GM12873 (cell line): ENCODE results near the gene CTNNBIP1.

Source experiments
- CTCF ChIP-seq: IDR thresholded peaks from 2 replicates; pipeline ENCODE4 v1.5.1; 2012; ENCODE audit warnings: low read depth, mild to moderate bottlenecking, moderate library complexity, low read length, control low read depth; ENCODE audit not compliant: insufficient read depth; ENCODE audit errors: missing control alignments

The CTNNBIP1 gene

GRCh38 chr1:9805006-9805508 is 105.0 kb downstream of the CTNNBIP1 start:
- TF ChIP-seq CTCF = no peak

- no peak for TF ChIP-seq CTCF
These were observed 108.2 kb downstream of the CTNNBIP1 start for GRCh38 chr1:9801909-9802308.
